K562 (cell line): ENCODE measurements around the gene SPATA24. TPM values are rescaled to one million over a fixed set of nuclear protein-coding genes. Genes with fewer than 3 reads are reported as not detected.

Source experiments
- AFF1 ChIP-seq, 2 experiments: fragments of 450-650 bp; IDR thresholded peaks; 2 replicates each; pipeline ENCODE4 v1.6.1; 2018; ENCODE audit warnings: mild to moderate bottlenecking in 2 of 2, low read depth in 1 of 2; ENCODE audit not compliant: partially characterized antibody in 2 of 2
- ASH1L ChIP-seq: fragments of 450-650 bp; IDR thresholded peaks from 2 replicates; pipeline ENCODE4 v1.6.1; 2018; ENCODE audit warnings: borderline replicate concordance, mild to moderate bottlenecking, low read depth; ENCODE audit not compliant: partially characterized antibody
- CHD1 ChIP-seq: fragments of 200-600 bp; sonication (generic); IDR thresholded peaks from one replicate; pipeline ENCODE4 v1.6.1; 2012; ENCODE audit warnings: mild to moderate bottlenecking, moderate library complexity, low read length, inconsistent platforms
- CREB1 ChIP-seq, 2 experiments: sonication (generic) in 1 of 2; formaldehyde crosslinking in 1 of 2; IDR thresholded peaks; 2 replicates each; pipeline versions ENCODE4 v1.6.1 to v1.8.0; 2012 to 2022; ENCODE audit warnings: inconsistent platforms in 1 of 2, mild to moderate bottlenecking in 1 of 2, missing genetic modification reagents in 1 of 2, moderate library complexity in 1 of 2
- FIP1L1 ChIP-seq: fragments of 200-400 bp; formaldehyde crosslinking; IDR thresholded peaks from 2 replicates; pipeline ENCODE4 v1.6.1; 2018; ENCODE audit warnings: mild to moderate bottlenecking, low read depth, low read length; ENCODE audit not compliant: poor library complexity, severe bottlenecking
- HCFC1 ChIP-seq: IDR thresholded peaks from 2 replicates; pipeline ENCODE4 v1.6.1; 2012; ENCODE audit warnings: low read depth, low read length, improper control_type of control experiment
- HDGF ChIP-seq: fragments of 450-650 bp; IDR thresholded peaks from 2 replicates; pipeline ENCODE4 v1.6.1; 2016
- L3MBTL2 ChIP-seq: fragments of 450-650 bp; IDR thresholded peaks from 2 replicates; pipeline ENCODE4 v1.6.1; 2016; ENCODE audit warnings: mild to moderate bottlenecking, moderate library complexity
- NBN ChIP-seq: fragments of 450-650 bp; IDR thresholded peaks from 2 replicates; pipeline ENCODE4 v1.6.1; 2016; ENCODE audit warnings: low read depth, mild to moderate bottlenecking
- NFE2 ChIP-seq: IDR thresholded peaks from 2 replicates; pipeline ENCODE4 v1.6.1; 2014; ENCODE audit warnings: antibody characterized with exemption, low read depth
- NFIC ChIP-seq: fragments of 450-650 bp; IDR thresholded peaks from 2 replicates; pipeline ENCODE4 v1.6.1; 2017; ENCODE audit warnings: mild to moderate bottlenecking, inconsistent platforms
- SP1 ChIP-seq: sonication (generic); formaldehyde crosslinking; IDR thresholded peaks from 2 replicates; pipeline ENCODE4 v1.8.1; 2022; ENCODE audit warnings: mild to moderate bottlenecking, missing genetic modification reagents
- TOE1 ChIP-seq, 2 experiments: fragments of 450-650 bp in 1 of 2; sonication (generic) in 1 of 2; formaldehyde crosslinking in 1 of 2; IDR thresholded peaks; 2 replicates each; pipeline versions ENCODE4 v1.7.1 to v1.8.0; 2016 to 2022; ENCODE audit warnings: borderline replicate concordance in 2 of 2, mild to moderate bottlenecking in 2 of 2, antibody characterized with exemption in 1 of 2, inconsistent platforms in 1 of 2, low read depth in 1 of 2, missing genetic modification reagents in 1 of 2, moderate library complexity in 1 of 2
- ZNF507 ChIP-seq: conservative IDR thresholded peaks from 2 replicates; pipeline ENCODE4 v1.6.1; 2017; ENCODE audit warnings: missing genetic modification characterization, missing compliant biosample characterization
- polyA plus RNA-seq, 8 experiments: library from polyadenylated mRNA; depleted of rRNA in 4 of 8; stranded (reverse) in 5 of 8; unstranded in 3 of 8; fragments of >200 nt; fragmentation: Nextera tagmentation in 2 of 8; fragmentation: Illumina TruSeq in 1 of 8; extraction: Ambion mirVana in 2 of 8; extraction: Trizol in 1 of 8; gene quantifications; 2 replicates each; pipeline versions ENCODE4 v1.2.1 to v1.2.3, GENCODE V29; 2011 to 2014; ENCODE audit warnings: inconsistent platforms in 1 of 8, missing spikeins in 1 of 8
- total RNA-seq, 7 experiments: library from RNA; depleted of rRNA in 6 of 7; stranded (reverse); fragments of >200 nt in 6 of 7; fragmentation: Illumina TruSeq in 2 of 7; extraction: Trizol in 2 of 7; gene quantifications; 2 replicates each; pipeline versions ENCODE4 v1.2.1 to v1.2.3, GENCODE V29; 2011 to 2021; ENCODE audit warnings: low replicate concordance in 1 of 7
- TF ChIP-seq, protein P1 (sequence below): sonication (generic); formaldehyde crosslinking; IDR thresholded peaks from 2 replicates; pipeline ENCODE4 v1.8.0; 2022; ENCODE audit warnings: missing genetic modification reagents, mild to moderate bottlenecking, moderate library complexity, borderline replicate concordance
- TF ChIP-seq, protein P2 (sequence below): fragments of 450-650 bp; IDR thresholded peaks from 2 replicates; pipeline ENCODE4 v1.6.1; 2018; ENCODE audit not compliant: partially characterized antibody

The SPATA24 gene
- total and polyA plus RNA-seq, 9 of the 15 experiments (the other 6 are each of a cell fraction or from before 2014, with no cell fraction given) = 4.1 to 12.6 (median 8.0) TPM

GRCh38 chr5:139385061-139386049, 18.5 kb downstream of the SPATA24 start (continued):
- TF ChIP-seq CREB1 (IDR thresholded peaks at IDR 0.05) (no peak), CREB1 (CRISPR knock-in tag; IDR thresholded peaks at IDR 0.05) (0 out of 2 replicates have a peak, but pooled peaks have one; percentile 10), FIP1L1 (no peak), TOE1 (IDR thresholded peaks at IDR 0.05; ENCODE audit: borderline replicate concordance) (0 out of 2 replicates have a peak, but pooled peaks have one; percentile 26), TOE1 (CRISPR knock-in tag; IDR thresholded peaks at IDR 0.05; ENCODE audit: borderline replicate concordance, low read depth) (no peak), ZNF507 (tag) (no peak), ASH1L (no peak), L3MBTL2 (peak; percentile 46; the same call in 1 of the 2 replicates), HDGF (no peak), NFIC (peak; percentile 22; the same call in 1 of the 2 replicates), SP1 (0 out of 2 replicates have a peak, but pooled peaks have one; percentile 23), NFE2 (no peak), AFF1 (IDR thresholded peaks at IDR 0.05; ENCODE audit: low read depth in 1 of 2, partially characterized antibody in 2 of 2) (peak in 1 of 2 experiments; percentile 59), HCFC1 (no peak; the same call in 1 of the 2 replicates), NBN (peak; percentile 66; the same call in 1 of the 2 replicates), CHD1 (no peak)
- TF ChIP-seq, protein P1, sequence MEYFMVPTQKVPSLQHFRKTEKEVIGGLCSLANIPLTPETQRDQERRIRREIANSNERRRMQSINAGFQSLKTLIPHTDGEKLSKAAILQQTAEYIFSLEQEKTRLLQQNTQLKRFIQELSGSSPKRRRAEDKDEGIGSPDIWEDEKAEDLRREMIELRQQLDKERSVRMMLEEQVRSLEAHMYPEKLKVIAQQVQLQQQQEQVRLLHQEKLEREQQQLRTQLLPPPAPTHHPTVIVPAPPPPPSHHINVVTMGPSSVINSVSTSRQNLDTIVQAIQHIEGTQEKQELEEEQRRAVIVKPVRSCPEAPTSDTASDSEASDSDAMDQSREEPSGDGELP (CRISPR knock-in tag) = peak; percentile 56; the same call in 1 of the 2 replicates
- TF ChIP-seq, protein P2, sequence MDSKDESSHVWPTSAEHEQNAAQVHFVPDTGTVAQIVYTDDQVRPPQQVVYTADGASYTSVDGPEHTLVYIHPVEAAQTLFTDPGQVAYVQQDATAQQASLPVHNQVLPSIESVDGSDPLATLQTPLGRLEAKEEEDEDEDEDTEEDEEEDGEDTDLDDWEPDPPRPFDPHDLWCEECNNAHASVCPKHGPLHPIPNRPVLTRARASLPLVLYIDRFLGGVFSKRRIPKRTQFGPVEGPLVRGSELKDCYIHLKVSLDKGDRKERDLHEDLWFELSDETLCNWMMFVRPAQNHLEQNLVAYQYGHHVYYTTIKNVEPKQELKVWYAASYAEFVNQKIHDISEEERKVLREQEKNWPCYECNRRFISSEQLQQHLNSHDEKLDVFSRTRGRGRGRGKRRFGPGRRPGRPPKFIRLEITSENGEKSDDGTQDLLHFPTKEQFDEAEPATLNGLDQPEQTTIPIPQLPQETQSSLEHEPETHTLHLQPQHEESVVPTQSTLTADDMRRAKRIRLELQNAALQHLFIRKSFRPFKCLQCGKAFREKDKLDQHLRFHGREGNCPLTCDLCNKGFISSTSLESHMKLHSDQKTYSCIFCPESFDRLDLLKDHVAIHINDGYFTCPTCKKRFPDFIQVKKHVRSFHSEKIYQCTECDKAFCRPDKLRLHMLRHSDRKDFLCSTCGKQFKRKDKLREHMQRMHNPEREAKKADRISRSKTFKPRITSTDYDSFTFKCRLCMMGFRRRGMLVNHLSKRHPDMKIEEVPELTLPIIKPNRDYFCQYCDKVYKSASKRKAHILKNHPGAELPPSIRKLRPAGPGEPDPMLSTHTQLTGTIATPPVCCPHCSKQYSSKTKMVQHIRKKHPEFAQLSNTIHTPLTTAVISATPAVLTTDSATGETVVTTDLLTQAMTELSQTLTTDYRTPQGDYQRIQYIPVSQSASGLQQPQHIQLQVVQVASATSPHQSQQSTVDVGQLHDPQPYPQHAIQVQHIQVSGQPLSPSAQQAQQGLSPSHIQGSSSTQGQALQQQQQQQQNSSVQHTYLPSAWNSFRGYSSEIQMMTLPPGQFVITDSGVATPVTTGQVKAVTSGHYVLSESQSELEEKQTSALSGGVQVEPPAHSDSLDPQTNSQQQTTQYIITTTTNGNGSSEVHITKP = peak; percentile 30
